Gastroesophageal sphincter (tissue), 3 donors: ENCODE data around the gene BORCS5.

Experiments
- EP300 ChIP-seq: sonication (generic); formaldehyde crosslinking; IDR thresholded peaks from one replicate; pipeline ENCODE4 v1.6.1; 2017; ENCODE audit warnings: antibody characterized with exemption, mild to moderate bottlenecking
- POLR2A ChIP-seq, 2 donors: fragments of 450-650 bp; IDR thresholded peaks; one replicate each; pipeline ENCODE4 v1.6.1; 2017; ENCODE audit warnings: antibody characterized with exemption in 2 of 2, mild to moderate bottlenecking in 2 of 2, moderate library complexity in 1 of 2
- POLR2AphosphoS5 ChIP-seq: sonication (generic); formaldehyde crosslinking; IDR thresholded peaks from one replicate; pipeline ENCODE4 v1.6.1; 2017; ENCODE audit warnings: antibody characterized with exemption
- TF ChIP-seq, protein P1 (sequence below), 4 experiments: fragments of 200-600 bp in 2 of 4; fragments of 450-650 bp in 2 of 4; sonication (generic) in 1 of 4; IDR thresholded peaks; one replicate each; pipeline ENCODE4 v1.5.1; 2017 to 2019; ENCODE audit warnings: antibody characterized with exemption in 4 of 4, mild to moderate bottlenecking in 2 of 4, moderate library complexity in 2 of 4

GRCh38 chr12:12456637-12457036, 99.8 kb downstream of the BORCS5 start:
- TF ChIP-seq, protein P1, sequence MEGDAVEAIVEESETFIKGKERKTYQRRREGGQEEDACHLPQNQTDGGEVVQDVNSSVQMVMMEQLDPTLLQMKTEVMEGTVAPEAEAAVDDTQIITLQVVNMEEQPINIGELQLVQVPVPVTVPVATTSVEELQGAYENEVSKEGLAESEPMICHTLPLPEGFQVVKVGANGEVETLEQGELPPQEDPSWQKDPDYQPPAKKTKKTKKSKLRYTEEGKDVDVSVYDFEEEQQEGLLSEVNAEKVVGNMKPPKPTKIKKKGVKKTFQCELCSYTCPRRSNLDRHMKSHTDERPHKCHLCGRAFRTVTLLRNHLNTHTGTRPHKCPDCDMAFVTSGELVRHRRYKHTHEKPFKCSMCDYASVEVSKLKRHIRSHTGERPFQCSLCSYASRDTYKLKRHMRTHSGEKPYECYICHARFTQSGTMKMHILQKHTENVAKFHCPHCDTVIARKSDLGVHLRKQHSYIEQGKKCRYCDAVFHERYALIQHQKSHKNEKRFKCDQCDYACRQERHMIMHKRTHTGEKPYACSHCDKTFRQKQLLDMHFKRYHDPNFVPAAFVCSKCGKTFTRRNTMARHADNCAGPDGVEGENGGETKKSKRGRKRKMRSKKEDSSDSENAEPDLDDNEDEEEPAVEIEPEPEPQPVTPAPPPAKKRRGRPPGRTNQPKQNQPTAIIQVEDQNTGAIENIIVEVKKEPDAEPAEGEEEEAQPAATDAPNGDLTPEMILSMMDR (IDR thresholded peaks at IDR 0.05), result no peak
- no peak for TF ChIP-seq POLR2A (IDR thresholded peaks at IDR 0.05)
- no peak for TF ChIP-seq POLR2AphosphoS5
- TF ChIP-seq EP300, result no peak
